Endodermal cell (in vitro differentiated cells): ENCODE results near the gene ABI3BP. TPM values are rescaled to one million over a fixed set of nuclear protein-coding genes. Genes with fewer than 3 reads are reported as not detected.

Experiments
- DNase-seq: peaks from one replicate; pipeline ENCODE4 v3.0.0-alpha.2; 2017
- H3K27ac ChIP-seq: 2 replicates; pipeline ENCODE4 v1.5.1; 2013; ENCODE audit warnings: mild to moderate bottlenecking, low read depth, low read length, moderate library complexity
- H3K27me3 ChIP-seq: 2 replicates; pipeline ENCODE4 v1.6.1; 2013; ENCODE audit warnings: mild to moderate bottlenecking, low read length, moderate library complexity; ENCODE audit not compliant: insufficient read depth, control insufficient read depth, poor library complexity, severe bottlenecking
- H3K36me3 ChIP-seq: 2 replicates; pipeline ENCODE4 v1.7.0; 2013; ENCODE audit warnings: mild to moderate bottlenecking, low read length, moderate library complexity; ENCODE audit not compliant: control insufficient read depth, insufficient read depth
- H3K4me1 ChIP-seq: one replicate; pipeline ENCODE4 v1.7.0; 2013; ENCODE audit warnings: low read length; ENCODE audit not compliant: control insufficient read depth, insufficient read depth
- H3K4me3 ChIP-seq: 2 replicates; pipeline ENCODE4 v1.5.1; 2013; ENCODE audit warnings: mild to moderate bottlenecking, low read length, moderate library complexity
- H3K9ac ChIP-seq: 2 replicates; pipeline ENCODE4 v1.6.1; 2013; ENCODE audit warnings: mild to moderate bottlenecking, low read length, moderate library complexity; ENCODE audit not compliant: poor library complexity, severe bottlenecking; ENCODE audit errors: extremely low read depth
- H3K9me3 ChIP-seq: 2 replicates; pipeline ENCODE4 v1.6.1; 2013; ENCODE audit warnings: mild to moderate bottlenecking, low read length, moderate library complexity; ENCODE audit not compliant: control insufficient read depth
- H3K27ac Mint-ChIP-seq: 2 replicates; pipeline ENCODE4 v1.8.0; 2020; ENCODE audit warnings: mixed read lengths
- H3K27me3 Mint-ChIP-seq: 2 replicates; pipeline ENCODE4 v1.8.0; 2021; ENCODE audit warnings: mild to moderate bottlenecking, mixed read lengths; ENCODE audit not compliant: insufficient read depth
- H3K36me3 Mint-ChIP-seq: 2 replicates; pipeline ENCODE4 v1.8.0; 2020; ENCODE audit warnings: low read depth, mixed read lengths
- H3K4me1 Mint-ChIP-seq: 2 replicates; pipeline ENCODE4 v1.8.0; 2020; ENCODE audit warnings: mixed read lengths
- H3K4me3 Mint-ChIP-seq: 2 replicates; pipeline ENCODE4 v1.8.0; 2020; ENCODE audit warnings: mild to moderate bottlenecking, moderate library complexity, mixed read lengths
- H3K9me3 Mint-ChIP-seq: 2 replicates; pipeline ENCODE4 v1.8.0; 2020; ENCODE audit warnings: mild to moderate bottlenecking, mixed read lengths
- CTCF ChIP-seq: fragments of 200-600 bp; sonication (generic); conservative IDR thresholded peaks from 2 replicates; pipeline ENCODE4 v1.5.0; 2021; ENCODE audit warnings: antibody characterized with exemption, mild to moderate bottlenecking
- WGBS, 2 experiments: methylation state at CpG; one replicate each; pipeline versions ENCODE4 v1.1.5 to v1.1.7; 2013; ENCODE audit warnings: missing lambda C conversion rate in 2 of 2, mixed read lengths in 1 of 2; ENCODE audit not compliant: insufficient coverage in 1 of 2, insufficient read length in 1 of 2; 5-methylcytosine and 5-hydroxymethylcytosine counted together
- total RNA-seq, 2 donors: library from RNA; stranded (reverse); fragmentation: NEBNext Ultra II Directional in 1 of 2; extraction: Animal tissue kit (Norgen Biotek cat#: 25700) in 1 of 2; gene quantifications; 2 replicates in 1 of 2; 3 replicates in 1 of 2; pipeline ENCODE4 v1.2.1, GENCODE V29; 2021

The ABI3BP gene
- total RNA-seq, 2 donors from 2014 or later: 0.42 TPM; not detected in 1

- DNase-seq: no peak
- Mint-ChIP-seq H3K9me3 (no peaks in the 10 kb centered on the region), H3K36me3 (no peaks in the 10 kb centered on the region), H3K4me3 (no peak overlapping the region), H3K4me1 (peaks cover 9% of the 10 kb centered on the region), H3K27me3 (no peaks in the 10 kb centered on the region), H3K27ac (no peak overlapping the region)
- no peak overlapping the region for H3K27ac ChIP-seq
- H3K4me3 ChIP-seq: no peak overlapping the region
- no peaks in the 10 kb centered on the region for H3K27me3 ChIP-seq
- no peak overlapping the region for H3K9ac ChIP-seq
- H3K4me1 ChIP-seq: peaks cover 2% of the 10 kb centered on the region
- no peaks in the 10 kb centered on the region for H3K9me3 ChIP-seq
- 94 to 95% methylated on average over 4 to 8 of the region's 8 CpGs for WGBS, 2 experiments
- H3K36me3 ChIP-seq: no peaks in the 10 kb centered on the region
- TF ChIP-seq CTCF: no peak
These were observed 148.9 kb downstream of the ABI3BP start for GRCh38 chr3:100844063-100844936.

GRCh38 chr3:100838157-100838556 lies 155.1 kb downstream of the ABI3BP start:
- Histone ChIP-seq H3K36me3 (no peaks in the 10 kb centered on the region), H3K4me3 (no peak overlapping the region), H3K27me3 (no peaks in the 10 kb centered on the region), H3K9me3 (no peaks in the 10 kb centered on the region), H3K27ac (no peak overlapping the region), H3K9ac (no peak overlapping the region), H3K4me1 (no peaks in the 10 kb centered on the region)
- no peak for TF ChIP-seq CTCF
- 93% methylated on average over 2 of the region's 2 CpGs; no CpG with 5 or more reads in 1 of the 2 experiments for WGBS, 2 experiments
- H3K4me3 Mint-ChIP-seq: no peak overlapping the region
- DNase-seq: no peak
- H3K4me1 Mint-ChIP-seq: no peaks in the 10 kb centered on the region
- no peaks in the 10 kb centered on the region for H3K36me3 Mint-ChIP-seq
- no peak overlapping the region for H3K27ac Mint-ChIP-seq
- no peaks in the 10 kb centered on the region for H3K27me3 Mint-ChIP-seq
- no peaks in the 10 kb centered on the region for H3K9me3 Mint-ChIP-seq

GRCh38 chr3:100836661-100837060 lies 156.6 kb downstream of the ABI3BP start:
- Mint-ChIP-seq H3K4me1 (no peaks in the 10 kb centered on the region), H3K27me3 (no peaks in the 10 kb centered on the region), H3K9me3 (no peaks in the 10 kb centered on the region), H3K27ac (no peak overlapping the region), H3K4me3 (no peak overlapping the region), H3K36me3 (no peaks in the 10 kb centered on the region)
- 88 to 100% methylated on average over 1 of the region's 1 CpG for WGBS, 2 experiments
- H3K27ac ChIP-seq: no peak overlapping the region
- no peaks in the 10 kb centered on the region for H3K9me3 ChIP-seq
- H3K36me3 ChIP-seq: no peaks in the 10 kb centered on the region
- H3K9ac ChIP-seq: no peak overlapping the region
- DNase-seq: no peak
- no peak for TF ChIP-seq CTCF
- H3K4me3 ChIP-seq: no peak overlapping the region
- H3K27me3 ChIP-seq: no peaks in the 10 kb centered on the region
- H3K4me1 ChIP-seq: no peaks in the 10 kb centered on the region
